Skeletal muscle tissue (tissue), 4 donors: ENCODE results near the gene CRY1. TPM values are rescaled to one million over a fixed set of nuclear protein-coding genes. Genes with fewer than 3 reads are reported as not detected.

Experiments used
- H3K27ac ChIP-seq: one replicate; pipeline ENCODE4 v1.7.0; 2013; ENCODE audit warnings: mild to moderate bottlenecking, low read depth, low read length, inconsistent platforms
- H3K27me3 ChIP-seq, 3 donors: one replicate each; pipeline ENCODE4 v1.7.0; 2013; ENCODE audit warnings: low read length in 3 of 3; ENCODE audit not compliant: control insufficient read depth in 3 of 3, insufficient read depth in 3 of 3
- H3K36me3 ChIP-seq, 3 donors: one replicate each; pipeline ENCODE4 v1.7.0; 2013; ENCODE audit warnings: low read length in 3 of 3; ENCODE audit not compliant: control insufficient read depth in 3 of 3, insufficient read depth in 3 of 3
- H3K4me1 ChIP-seq, 3 donors: one replicate each; pipeline ENCODE4 v1.7.0; 2013; ENCODE audit warnings: low read length in 3 of 3, mild to moderate bottlenecking in 3 of 3; ENCODE audit not compliant: control insufficient read depth in 3 of 3, insufficient read depth in 3 of 3
- H3K4me3 ChIP-seq, 3 donors: one replicate each; pipeline ENCODE4 v1.7.0; 2013; ENCODE audit warnings: low read length in 3 of 3
- H3K9ac ChIP-seq, 3 donors: one replicate each; pipeline ENCODE4 v1.7.0; 2013; ENCODE audit warnings: low read length in 3 of 3, mild to moderate bottlenecking in 3 of 3, moderate library complexity in 2 of 3, low read depth in 1 of 3
- H3K9me3 ChIP-seq, 3 donors: one replicate each; pipeline ENCODE4 v1.7.0; 2013; ENCODE audit warnings: low read length in 3 of 3; ENCODE audit not compliant: control insufficient read depth in 3 of 3
- total RNA-seq: library from RNA; depleted of rRNA; stranded (reverse); fragments of >200 nt; gene quantifications from one replicate; pipeline ENCODE4 v1.2.3, GENCODE V29; 2014
- donor health status: Osteomylitis.

Gene CRY1
- total RNA-seq, 1 donor from 2014 or later: 24.0 TPM

DNA sequence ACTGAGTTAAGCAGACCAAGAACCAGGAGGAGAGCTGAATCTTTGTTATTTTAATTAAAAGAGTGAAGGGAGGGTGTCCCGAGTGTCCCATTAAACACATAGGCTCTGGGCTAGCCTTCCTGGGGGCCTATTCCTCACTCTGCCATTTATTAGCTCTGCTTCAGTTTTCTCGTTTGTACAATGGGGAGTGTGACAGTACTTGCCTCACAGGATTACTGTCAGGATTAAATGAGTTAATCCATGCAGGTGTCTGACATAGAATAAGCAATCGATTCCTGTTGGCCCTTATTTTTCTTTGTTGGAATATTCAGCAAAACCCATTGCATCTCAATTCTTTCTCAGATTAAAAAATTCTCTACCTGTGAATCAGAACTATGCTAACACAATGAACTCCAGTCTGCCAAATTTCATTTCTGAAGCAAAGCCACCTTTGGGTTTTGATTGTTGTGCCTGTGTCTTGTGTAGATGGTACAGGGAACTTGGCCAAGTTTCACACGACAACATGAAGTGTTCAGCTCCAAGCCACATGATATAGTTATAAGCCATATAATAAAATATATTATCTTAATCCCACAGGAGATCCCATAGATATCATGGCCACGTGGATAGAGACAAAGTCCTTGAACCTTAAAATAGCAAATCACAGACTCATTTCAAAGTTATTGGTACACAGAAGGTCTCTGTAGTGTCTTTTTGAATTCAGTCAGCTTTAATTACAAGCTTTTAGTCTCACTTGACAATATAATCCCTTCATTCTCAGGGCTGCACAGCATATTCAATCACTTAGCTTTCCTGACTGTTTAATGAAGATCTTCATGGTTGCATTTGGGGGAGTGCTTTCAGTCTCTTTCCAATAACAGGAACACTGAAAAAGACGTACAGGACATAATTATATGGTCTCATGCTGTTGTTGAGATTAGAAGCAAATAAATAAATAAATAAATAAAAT, 34.4 kb upstream of the CRY1 start:
- Histone ChIP-seq H3K9me3 (no peaks in the 10 kb centered on the region), H3K36me3 (no peaks in the 10 kb centered on the region), H3K4me1 (no peaks in the 10 kb centered on the region), H3K9ac (no peak overlapping the region), H3K27ac (no peak overlapping the region), H3K27me3 (peaks cover 0 to under 1% (median 0%) of the 10 kb centered on the region in 3 donors), H3K4me3 (no peak overlapping the region)

- Histone ChIP-seq H3K27ac (no peak overlapping the region), H3K9ac (no peak overlapping the region), H3K36me3 (no peaks in the 10 kb centered on the region), H3K9me3 (no peaks in the 10 kb centered on the region), H3K27me3 (peaks cover 0 to 8% (median 2%) of the 10 kb centered on the region in 3 donors), H3K4me1 (no peaks in the 10 kb centered on the region), H3K4me3 (no peak overlapping the region)
These were observed 33.6 kb upstream of the CRY1 start for GRCh38 chr12:107126796-107127481.

GRCh38 chr12:107125833-107126232, 32.5 kb upstream of the CRY1 start:
- H3K4me3 ChIP-seq: no peak overlapping the region
- no peak overlapping the region for H3K27ac ChIP-seq
- no peak overlapping the region for H3K9ac ChIP-seq
- no peaks in the 10 kb centered on the region for H3K4me1 ChIP-seq
- no peaks in the 10 kb centered on the region for H3K9me3 ChIP-seq
- peaks cover 0 to 13% (median 6%) of the 10 kb centered on the region in 3 donors for H3K27me3 ChIP-seq
- no peaks in the 10 kb centered on the region for H3K36me3 ChIP-seq

GRCh38 chr12:107122452-107122958, 29.2 kb upstream of the CRY1 start:
- H3K9ac ChIP-seq: no peak overlapping the region
- H3K9me3 ChIP-seq: no peaks in the 10 kb centered on the region
- H3K27me3 ChIP-seq: peaks cover 0 to 13% (median 6%) of the 10 kb centered on the region in 3 donors
- no peaks in the 10 kb centered on the region for H3K36me3 ChIP-seq
- no peak overlapping the region for H3K27ac ChIP-seq
- H3K4me1 ChIP-seq: no peaks in the 10 kb centered on the region
- no peak overlapping the region for H3K4me3 ChIP-seq

- Histone ChIP-seq H3K36me3 (no peaks in the 10 kb centered on the region), H3K9me3 (no peaks in the 10 kb centered on the region), H3K27me3 (peaks cover 0 to 13% (median 6%) of the 10 kb centered on the region in 3 donors), H3K9ac (no peak overlapping the region), H3K27ac (no peak overlapping the region), H3K4me1 (no peaks in the 10 kb centered on the region), H3K4me3 (no peak overlapping the region)
These were observed 25.7 kb upstream of the CRY1 start for GRCh38 chr12:107119091-107119490.

- H3K9ac ChIP-seq: no peak overlapping the region
- no peaks in the 10 kb centered on the region for H3K4me1 ChIP-seq
- no peaks in the 10 kb centered on the region for H3K36me3 ChIP-seq
- H3K27ac ChIP-seq: no peak overlapping the region
- peaks cover 0 to 13% (median 6%) of the 10 kb centered on the region in 3 donors for H3K27me3 ChIP-seq
- no peak overlapping the region for H3K4me3 ChIP-seq
- H3K9me3 ChIP-seq: no peaks in the 10 kb centered on the region
These were observed 25.3 kb upstream of the CRY1 start for GRCh38 chr12:107118624-107119023.

DNA sequence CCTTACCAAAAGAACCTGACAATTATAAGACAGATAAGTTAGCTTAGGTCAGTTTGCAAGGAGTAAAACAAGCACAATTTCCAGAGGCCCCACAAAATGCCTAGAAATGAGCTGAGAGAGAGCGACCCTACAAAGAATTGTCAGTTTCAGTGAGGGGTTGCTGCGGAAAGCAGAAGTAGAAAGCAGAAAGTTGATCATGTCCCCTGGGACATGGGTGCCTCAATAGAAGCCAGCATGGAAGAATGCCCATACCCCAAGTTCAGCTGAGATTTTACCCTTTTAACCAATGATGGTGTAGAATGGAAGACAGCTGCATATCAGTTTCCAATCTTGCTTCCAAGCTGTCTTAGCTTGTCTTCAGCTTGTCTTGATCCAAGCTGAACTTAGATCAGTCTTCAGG, 21.8 kb upstream of the CRY1 start:
- Histone ChIP-seq H3K4me1 (peaks cover 0 to 3% (median 0%) of the 10 kb centered on the region in 3 donors), H3K36me3 (no peaks in the 10 kb centered on the region), H3K27me3 (no peaks in the 10 kb centered on the region), H3K4me3 (no peak overlapping the region), H3K9me3 (no peaks in the 10 kb centered on the region), H3K9ac (no peak overlapping the region), H3K27ac (no peak overlapping the region)

- no peaks in the 10 kb centered on the region for H3K36me3 ChIP-seq
- peaks cover 0 to 2% (median 0%) of the 10 kb centered on the region in 3 donors for H3K27me3 ChIP-seq
- H3K4me1 ChIP-seq: peaks cover 0 to 3% (median 0%) of the 10 kb centered on the region in 3 donors
- H3K4me3 ChIP-seq: no peak overlapping the region
- no peak overlapping the region for H3K9ac ChIP-seq
- no peak overlapping the region for H3K27ac ChIP-seq
- H3K9me3 ChIP-seq: no peaks in the 10 kb centered on the region
These were observed 18.0 kb upstream of the CRY1 start for GRCh38 chr12:107111314-107111713.

DNA sequence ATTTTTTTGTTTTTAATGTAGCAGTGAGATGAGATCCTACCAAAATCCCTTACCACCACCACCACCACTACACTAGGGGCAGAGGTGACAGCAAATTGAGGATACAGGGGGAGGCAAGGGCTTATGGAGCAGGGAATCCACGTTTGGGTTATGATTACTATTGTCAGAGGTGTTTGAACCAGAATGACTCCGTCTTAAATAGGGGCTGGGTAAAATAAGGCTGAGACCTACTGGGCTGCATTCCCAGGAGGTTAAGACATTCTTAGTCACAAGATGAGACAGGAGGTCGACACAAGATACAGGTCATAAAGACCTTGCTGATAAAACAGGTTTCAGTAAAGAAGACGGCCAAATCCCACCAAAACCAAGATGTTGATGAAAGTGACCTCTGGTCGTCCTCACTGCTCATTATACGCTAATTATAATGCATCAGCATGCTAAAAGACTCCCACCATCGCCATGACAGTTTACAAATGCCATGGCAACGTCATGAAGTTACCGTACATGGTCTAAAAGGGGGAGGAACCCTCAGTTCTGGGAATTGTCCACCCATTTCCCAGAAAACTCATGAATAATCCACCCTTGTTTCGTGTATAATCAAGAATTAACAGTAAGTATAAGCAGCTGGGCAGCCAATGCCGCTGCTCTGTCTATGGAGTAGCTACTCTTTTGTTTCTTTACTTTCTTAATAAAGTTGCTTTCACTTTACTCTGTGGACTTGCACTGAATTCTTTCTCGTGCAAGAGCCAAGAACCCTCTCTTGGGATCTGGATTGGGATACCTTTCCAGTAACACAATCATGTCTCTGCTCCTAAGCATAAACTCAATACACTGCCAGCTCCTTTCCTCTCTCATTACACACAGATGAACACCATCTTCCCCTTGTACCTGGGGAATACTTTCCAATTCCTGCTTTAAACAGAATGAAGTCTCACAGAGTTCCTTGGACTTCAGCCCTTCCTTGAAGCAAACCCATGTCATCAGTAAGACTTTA, 16.7 kb upstream of the CRY1 start:
- H3K4me3 ChIP-seq: peak overlapping the region in 1 of 3 donors; percentile 16
- no peaks in the 10 kb centered on the region for H3K36me3 ChIP-seq
- H3K4me1 ChIP-seq: peaks cover 0 to 3% (median 0%) of the 10 kb centered on the region in 3 donors
- H3K9ac ChIP-seq: no peak overlapping the region
- no peak overlapping the region for H3K27ac ChIP-seq
- peaks cover 0 to 2% (median 0%) of the 10 kb centered on the region in 3 donors for H3K27me3 ChIP-seq
- H3K9me3 ChIP-seq: no peaks in the 10 kb centered on the region
